Fibroblast of skin of right quadriceps (primary cell): Measurements from ENCODE around the gene PDE4B.

ENCODE experiments used
- DNase-seq: peaks from one replicate; pipeline ENCODE4 v3.0.0-alpha.2; 2013

PDE4B gene

GRCh38 chr1:65792669-65793358, at the start of gene PDE4B:
Gene PDE4B, plus strand, starts transcription at chr1:65792895.
- DNase-seq = peak; percentile 33

- DNase-seq = no peak
Observed at GRCh38 chr1:65744731-65745130, 48.0 kb upstream of the PDE4B start.

- DNase-seq = no peak
Observed at GRCh38 chr1:65751961-65752360, 40.7 kb upstream of the PDE4B start.

GRCh38 chr1:65756616-65757015, 36.1 kb upstream of the PDE4B start:
- DNase-seq = peak; percentile 35

GRCh38 chr1:65757531-65757930, 35.2 kb upstream of the PDE4B start:
- no peak for DNase-seq

- DNase-seq = no peak
Observed at GRCh38 chr1:65758128-65758527, 34.6 kb upstream of the PDE4B start.

- DNase-seq = no peak
Observed at GRCh38 chr1:65759516-65759915, 33.2 kb upstream of the PDE4B start.

- DNase-seq = peak; percentile 19
Observed at GRCh38 chr1:65762081-65762862, 30.4 kb upstream of the PDE4B start.

- no peak for DNase-seq
Observed at GRCh38 chr1:65764052-65764451, 28.6 kb upstream of the PDE4B start.

GRCh38 chr1:65765631-65766030, 27.1 kb upstream of the PDE4B start:
- DNase-seq = no peak

- DNase-seq = peak; percentile 90
Observed at GRCh38 chr1:65769636-65770035, 23.1 kb upstream of the PDE4B start.

GRCh38 chr1:65772607-65773006, 20.1 kb upstream of the PDE4B start:
- DNase-seq = peak; percentile 6

GRCh38 chr1:65773391-65774123, 19.1 kb upstream of the PDE4B start:
- DNase-seq = peak; percentile 28

GRCh38 chr1:65788762-65789161, 3.9 kb upstream of the PDE4B start:
- DNase-seq = no peak

- peak; percentile 9 for DNase-seq
Observed at GRCh38 chr1:65791396-65791795, 1.3 kb upstream of the PDE4B start.

GRCh38 chr1:65791801-65792668, 660 bp upstream of the PDE4B start:
- DNase-seq = peak; percentile 8

GRCh38 chr1:65793359-65793732, 651 bp downstream of the PDE4B start:
- no peak for DNase-seq

GRCh38 chr1:65795311-65795710, 2.6 kb downstream of the PDE4B start:
- DNase-seq = no peak

- no peak for DNase-seq
Observed at GRCh38 chr1:65799601-65800000, 6.9 kb downstream of the PDE4B start.

GRCh38 chr1:65804584-65804983, 11.9 kb downstream of the PDE4B start:
- no peak for DNase-seq

- DNase-seq = peak; percentile 82
Observed at GRCh38 chr1:65812065-65812464, 19.4 kb downstream of the PDE4B start.

- DNase-seq = no peak
Observed at GRCh38 chr1:65813956-65814355, 21.3 kb downstream of the PDE4B start.

- no peak for DNase-seq
Observed at GRCh38 chr1:65814752-65815151, 22.1 kb downstream of the PDE4B start.
